ENCODE measurements around the gene CXorf65.
A peak's percentile ranks its signal among the peaks of the same experiment; 100 is the strongest.

CXorf65 gene

DNA sequence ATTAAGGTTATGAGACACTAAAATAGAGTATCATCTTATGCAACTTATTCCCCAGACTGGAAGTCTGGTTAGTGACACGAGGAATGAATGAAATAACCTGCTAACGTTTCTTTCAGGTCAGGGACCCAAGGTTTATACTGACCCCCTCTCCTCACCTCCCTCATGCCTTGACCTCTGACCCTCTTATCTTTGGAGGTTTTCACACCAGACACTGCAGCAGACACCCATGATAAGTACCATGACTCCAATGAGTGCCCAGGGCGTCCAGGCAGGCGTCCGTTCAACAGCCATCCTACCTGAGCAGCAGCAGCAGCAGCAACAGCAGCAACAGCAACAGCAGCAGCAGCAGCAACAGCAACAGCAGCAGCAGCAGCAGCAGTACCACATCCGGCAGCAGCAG is 33.9 kb upstream of the CXorf65 start:
- H3K14ac ChIP-seq (ENCODE audit: low read length) = no peak overlapping the region
- no peak for DNase-seq
- H3K36me3 ChIP-seq (ENCODE audit: control insufficient read depth in 1 of 2, insufficient read depth in 2 of 2, low read length in 2 of 2) = peaks cover 42 to 54% of the 10 kb centered on the region in 2 experiments
- no peak overlapping the region for H3K4me3 ChIP-seq (ENCODE audit: low read depth, low read length)
- H2AK5ac ChIP-seq (ENCODE audit: low read length) = no peak overlapping the region
- H3K9me3 ChIP-seq (ENCODE audit: insufficient read depth, low read depth, low read length) = no peaks in the 10 kb centered on the region
- H3K18ac ChIP-seq (ENCODE audit: low read length) = peak overlapping the region; percentile 26
- H2BK12ac ChIP-seq (ENCODE audit: low read length) = no peak overlapping the region
- no peak overlapping the region for H2AFZ ChIP-seq (ENCODE audit: insufficient read depth, low read length, poor library complexity)
- H3K4me1 ChIP-seq (ENCODE audit: control insufficient read depth in 1 of 2, insufficient read depth in 2 of 2, low read length in 2 of 2) = peaks cover 2 to 4% of the 10 kb centered on the region in 2 experiments
- WGBS (ENCODE audit: extremely low coverage, insufficient coverage, insufficient read length) = no CpG with 5 or more reads among the region's 6 CpGs
- no peaks in the 10 kb centered on the region for H3K79me1 ChIP-seq (ENCODE audit: low read length)
- no peak overlapping the region for H3K9ac ChIP-seq (ENCODE audit: low read length)
- no peak overlapping the region for H3K27ac ChIP-seq (ENCODE audit: low read depth, low read length)
- H4K91ac ChIP-seq (ENCODE audit: low read depth, low read length) = no peak overlapping the region
- no peak overlapping the region for H2BK120ac ChIP-seq (ENCODE audit: insufficient read depth, low read length, poor library complexity)
- no peak overlapping the region for H4K12ac ChIP-seq (ENCODE audit: low read depth, low read length)
- H3K4ac ChIP-seq (ENCODE audit: low read depth, low read length) = no peak overlapping the region
- no peaks in the 10 kb centered on the region for H3K79me2 ChIP-seq (ENCODE audit: control insufficient read depth, insufficient read depth, low read length, poor library complexity)
- H2BK5ac ChIP-seq (ENCODE audit: low read depth, low read length, poor library complexity) = no peak overlapping the region
- H4K8ac ChIP-seq (ENCODE audit: low read depth, low read length) = no peak overlapping the region
- H3K27me3 ChIP-seq (ENCODE audit: insufficient read depth, low read length) = no peaks in the 10 kb centered on the region
- no peak overlapping the region for H3K23ac ChIP-seq (ENCODE audit: low read length)
- H3K4me2 ChIP-seq (ENCODE audit: low read length) = no peak overlapping the region

DNA sequence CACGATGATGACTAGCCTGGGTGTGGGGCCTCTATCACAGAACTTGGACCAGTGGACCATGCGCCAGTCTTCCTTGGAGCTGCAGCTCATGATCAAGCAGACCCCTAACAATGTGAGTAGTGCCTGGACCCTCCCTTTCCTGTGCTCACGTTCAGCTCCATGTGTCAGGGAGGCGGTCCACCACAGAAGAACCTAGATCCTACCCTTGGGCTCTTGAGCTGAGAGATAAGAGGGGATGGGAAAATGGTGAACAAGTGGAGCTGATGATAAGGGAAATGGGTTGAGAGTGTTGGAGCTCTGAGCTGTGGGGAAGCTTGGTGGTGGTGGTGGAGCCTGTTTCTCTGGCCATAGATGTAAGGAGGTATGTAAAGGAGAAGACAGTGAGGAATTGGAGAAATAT is 25.0 kb upstream of the CXorf65 start:
- Histone ChIP-seq H3K4me1 (ENCODE audit: control insufficient read depth in 1 of 2, insufficient read depth in 2 of 2, low read length in 2 of 2) (peaks cover 18 to 20% of the 10 kb centered on the region in 2 experiments), H2BK12ac (ENCODE audit: low read length) (no peak overlapping the region), H4K91ac (ENCODE audit: low read depth, low read length) (no peak overlapping the region), H3K4me3 (ENCODE audit: low read depth, low read length) (no peak overlapping the region), H4K12ac (ENCODE audit: low read depth, low read length) (no peak overlapping the region), H3K4me2 (ENCODE audit: low read length) (no peak overlapping the region), H3K79me1 (ENCODE audit: low read length) (peaks cover 2% of the 10 kb centered on the region), H3K18ac (ENCODE audit: low read length) (no peak overlapping the region), H2AFZ (ENCODE audit: insufficient read depth, low read length, poor library complexity) (no peak overlapping the region), H2AK5ac (ENCODE audit: low read length) (no peak overlapping the region), H3K4ac (ENCODE audit: low read depth, low read length) (no peak overlapping the region), H2BK120ac (ENCODE audit: insufficient read depth, low read length, poor library complexity) (no peak overlapping the region), H2BK5ac (ENCODE audit: low read depth, low read length, poor library complexity) (no peak overlapping the region), H3K9ac (ENCODE audit: low read length) (no peak overlapping the region), H3K27me3 (ENCODE audit: insufficient read depth, low read length) (no peaks in the 10 kb centered on the region), H3K79me2 (ENCODE audit: control insufficient read depth, insufficient read depth, low read length, poor library complexity) (peaks cover 2% of the 10 kb centered on the region), H3K9me3 (ENCODE audit: insufficient read depth, low read depth, low read length) (no peaks in the 10 kb centered on the region), H4K8ac (ENCODE audit: low read depth, low read length) (no peak overlapping the region), H3K23ac (ENCODE audit: low read length) (no peak overlapping the region), H3K14ac (ENCODE audit: low read length) (no peak overlapping the region), H3K27ac (ENCODE audit: low read depth, low read length) (no peak overlapping the region), H3K36me3 (ENCODE audit: control insufficient read depth in 1 of 2, insufficient read depth in 2 of 2, low read length in 2 of 2) (peaks cover 61 to 86% of the 10 kb centered on the region in 2 experiments)
- DNase-seq = no peak
- no CpG with 5 or more reads among the region's 4 CpGs for WGBS (ENCODE audit: extremely low coverage, insufficient coverage, insufficient read length)

DNA sequence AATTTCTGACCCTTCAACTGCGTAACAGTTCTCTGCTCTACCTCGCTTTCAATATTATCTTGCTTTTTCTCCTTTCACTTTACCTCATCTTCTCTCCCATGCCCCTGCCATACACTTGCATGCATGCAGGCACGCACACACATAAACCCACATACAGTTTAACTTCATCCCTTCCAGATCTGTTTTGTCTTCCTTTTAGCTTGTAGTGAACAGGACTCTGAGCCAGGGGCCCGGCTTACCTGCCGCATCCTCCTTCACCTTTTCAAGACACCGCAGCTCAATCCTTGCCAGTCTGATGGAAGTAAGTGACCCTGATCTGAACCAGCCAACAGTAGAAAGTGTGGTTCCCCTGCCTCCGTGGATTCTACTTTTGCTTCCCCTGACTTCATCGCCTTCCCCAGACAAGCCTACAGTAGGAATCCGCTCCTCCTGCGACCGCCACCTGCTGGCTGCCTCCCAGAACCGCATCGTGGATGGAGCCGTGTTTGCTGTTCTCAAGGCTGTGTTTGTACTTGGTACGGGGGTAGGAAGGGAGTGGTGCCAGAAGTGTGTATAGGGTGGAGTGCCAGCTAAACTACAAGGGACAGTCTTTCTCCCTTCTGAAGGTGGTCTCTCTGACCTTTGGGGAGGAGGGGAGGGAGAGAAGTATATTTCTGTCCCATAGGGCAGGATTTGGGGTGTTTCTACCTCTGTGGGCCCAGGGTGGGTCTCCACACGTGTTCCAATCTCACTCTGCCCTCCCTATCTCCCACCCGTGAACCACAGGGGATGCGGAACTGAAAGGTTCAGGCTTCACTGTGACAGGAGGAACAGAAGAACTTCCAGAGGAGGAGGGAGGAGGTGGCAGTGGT is 22.6 kb upstream of the CXorf65 start:
- Histone ChIP-seq H3K27ac (ENCODE audit: low read depth, low read length) (peak overlapping the region; percentile 70), H2BK5ac (ENCODE audit: low read depth, low read length, poor library complexity) (no peak overlapping the region), H3K27me3 (ENCODE audit: insufficient read depth, low read length) (no peaks in the 10 kb centered on the region), H3K18ac (ENCODE audit: low read length) (no peak overlapping the region), H3K14ac (ENCODE audit: low read length) (no peak overlapping the region), H2BK120ac (ENCODE audit: insufficient read depth, low read length, poor library complexity) (no peak overlapping the region), H2AFZ (ENCODE audit: insufficient read depth, low read length, poor library complexity) (no peak overlapping the region), H4K8ac (ENCODE audit: low read depth, low read length) (peak overlapping the region; percentile 20), H4K12ac (ENCODE audit: low read depth, low read length) (peak overlapping the region; percentile 39), H3K79me2 (ENCODE audit: control insufficient read depth, insufficient read depth, low read length, poor library complexity) (peaks cover 2% of the 10 kb centered on the region), H3K4me2 (ENCODE audit: low read length) (peak overlapping the region; percentile 23), H3K9me3 (ENCODE audit: insufficient read depth, low read depth, low read length) (no peaks in the 10 kb centered on the region), H2BK12ac (ENCODE audit: low read length) (peak overlapping the region; percentile 62), H3K4ac (ENCODE audit: low read depth, low read length) (no peak overlapping the region), H3K9ac (ENCODE audit: low read length) (no peak overlapping the region), H3K36me3 (ENCODE audit: control insufficient read depth in 1 of 2, insufficient read depth in 2 of 2, low read length in 2 of 2) (peaks cover 62 to 88% of the 10 kb centered on the region in 2 experiments), H2AK5ac (ENCODE audit: low read length) (no peak overlapping the region), H3K4me3 (ENCODE audit: low read depth, low read length) (no peak overlapping the region), H3K4me1 (ENCODE audit: control insufficient read depth in 1 of 2, insufficient read depth in 2 of 2, low read length in 2 of 2) (peaks cover 18 to 20% of the 10 kb centered on the region in 2 experiments), H3K23ac (ENCODE audit: low read length) (no peak overlapping the region), H4K91ac (ENCODE audit: low read depth, low read length) (peak overlapping the region; percentile 43), H3K79me1 (ENCODE audit: low read length) (peaks cover 2% of the 10 kb centered on the region)
- WGBS (ENCODE audit: extremely low coverage, insufficient coverage, insufficient read length) = no CpG with 5 or more reads among the region's 18 CpGs
- peak; percentile 50 to 70 for DNase-seq

DNA sequence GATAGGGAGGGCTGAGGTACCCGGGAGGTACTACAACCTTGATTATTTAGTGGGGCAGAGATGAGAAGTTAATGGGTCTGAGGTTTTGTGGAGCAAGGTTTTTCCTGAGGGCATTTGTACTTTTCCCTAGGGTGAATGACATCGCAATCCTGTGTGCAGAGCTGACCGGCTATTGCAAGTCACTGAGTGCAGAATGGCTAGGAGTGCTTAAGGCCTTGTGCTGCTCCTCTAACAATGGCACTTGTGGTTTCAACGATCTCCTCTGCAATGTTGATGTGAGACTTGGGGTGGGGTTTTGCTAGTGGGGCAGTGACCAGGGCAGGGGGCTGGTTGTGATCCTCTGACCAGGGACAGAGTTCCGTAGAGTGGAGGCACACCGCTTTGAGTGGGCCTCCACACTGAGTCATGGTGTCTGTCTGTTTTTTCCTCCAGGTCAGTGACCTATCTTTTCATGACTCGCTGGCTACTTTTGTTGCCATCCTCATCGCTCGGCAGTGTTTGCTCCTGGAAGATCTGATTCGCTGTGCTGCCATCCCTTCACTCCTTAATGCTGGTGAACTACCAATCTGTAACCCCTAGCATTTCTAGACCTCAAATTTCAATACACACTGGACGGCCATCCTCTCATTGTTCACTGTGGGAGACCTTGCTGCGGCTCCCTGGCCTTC is 21.8 kb upstream of the CXorf65 start:
- H3K79me2 ChIP-seq (ENCODE audit: control insufficient read depth, insufficient read depth, low read length, poor library complexity) = peaks cover 2% of the 10 kb centered on the region
- H3K23ac ChIP-seq (ENCODE audit: low read length) = no peak overlapping the region
- no peak overlapping the region for H3K18ac ChIP-seq (ENCODE audit: low read length)
- H3K27ac ChIP-seq (ENCODE audit: low read depth, low read length) = peak overlapping the region; percentile 70
- no peaks in the 10 kb centered on the region for H3K9me3 ChIP-seq (ENCODE audit: insufficient read depth, low read depth, low read length)
- H3K36me3 ChIP-seq (ENCODE audit: control insufficient read depth in 1 of 2, insufficient read depth in 2 of 2, low read length in 2 of 2) = peaks cover 65 to 90% of the 10 kb centered on the region in 2 experiments
- peaks cover 18 to 20% of the 10 kb centered on the region in 2 experiments for H3K4me1 ChIP-seq (ENCODE audit: control insufficient read depth in 1 of 2, insufficient read depth in 2 of 2, low read length in 2 of 2)
- peak overlapping the region; percentile 43 for H4K91ac ChIP-seq (ENCODE audit: low read depth, low read length)
- peak in 1 of 2 donors; percentile 29 for DNase-seq
- H3K79me1 ChIP-seq (ENCODE audit: low read length) = peaks cover 2% of the 10 kb centered on the region
- no peak overlapping the region for H2AK5ac ChIP-seq (ENCODE audit: low read length)
- no peak overlapping the region for H4K8ac ChIP-seq (ENCODE audit: low read depth, low read length)
- H2BK5ac ChIP-seq (ENCODE audit: low read depth, low read length, poor library complexity) = no peak overlapping the region
- H4K12ac ChIP-seq (ENCODE audit: low read depth, low read length) = no peak overlapping the region
- no CpG with 5 or more reads among the region's 12 CpGs for WGBS (ENCODE audit: extremely low coverage, insufficient coverage, insufficient read length)
- no peak overlapping the region for H3K4ac ChIP-seq (ENCODE audit: low read depth, low read length)
- no peak overlapping the region for H2BK120ac ChIP-seq (ENCODE audit: insufficient read depth, low read length, poor library complexity)
- H3K9ac ChIP-seq (ENCODE audit: low read length) = no peak overlapping the region
- no peak overlapping the region for H3K14ac ChIP-seq (ENCODE audit: low read length)
- no peaks in the 10 kb centered on the region for H3K27me3 ChIP-seq (ENCODE audit: insufficient read depth, low read length)
- H3K4me3 ChIP-seq (ENCODE audit: low read depth, low read length) = no peak overlapping the region
- no peak overlapping the region for H2AFZ ChIP-seq (ENCODE audit: insufficient read depth, low read length, poor library complexity)
- no peak overlapping the region for H3K4me2 ChIP-seq (ENCODE audit: low read length)
- no peak overlapping the region for H2BK12ac ChIP-seq (ENCODE audit: low read length)
